GM18951 (cell line): Measurements from ENCODE around the gene DAP.

ENCODE experiments used
- POLR2A ChIP-seq: IDR thresholded peaks from 4 replicates; pipeline ENCODE4 v1.6.1; 2011; ENCODE audit warnings: mild to moderate bottlenecking; ENCODE audit not compliant: insufficient read length, insufficient read depth; ENCODE audit errors: extremely low read depth
- in situ Hi-C: fragments of 300-500 bp; cut with MboI; formaldehyde crosslinking; loops from one replicate; pipeline ENCODE4 v1.12.0; 2022; ENCODE audit warnings: low sequenced_read_pairs, mixed read lengths, inconsistent platforms; ENCODE audit not compliant: unreplicated experiment

DAP gene

GRCh38 chr5:10707198-10708142 is 53.6 kb downstream of the DAP start:
- no peak for TF ChIP-seq POLR2A

GRCh38 chr5:10706326-10706725 is 54.7 kb downstream of the DAP start:
- in situ Hi-C loops, result no loop called here
- no peak for TF ChIP-seq POLR2A

More at GRCh38 chr5:10707198-10708142, 53.6 kb downstream of the DAP start:
- in situ Hi-C loops, result no loop called here

DNA sequence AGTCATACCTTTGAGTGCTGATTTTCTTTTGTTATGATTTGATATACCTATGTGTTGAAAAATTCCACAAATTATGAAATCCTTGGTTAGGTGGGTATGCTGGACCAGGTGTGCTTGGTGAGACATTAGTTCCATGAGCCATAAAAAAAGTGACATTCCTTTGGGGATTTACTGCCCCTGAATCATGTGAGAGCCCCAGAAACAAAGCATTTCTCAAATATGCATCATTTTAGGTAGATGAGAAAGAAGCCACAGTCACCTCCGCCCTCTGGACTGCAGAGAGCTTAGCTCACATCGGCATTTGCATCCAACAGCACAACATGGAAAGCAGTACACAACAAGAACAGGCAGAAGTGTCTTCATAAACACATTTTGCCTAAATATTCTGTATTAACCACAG is 55.3 kb downstream of the DAP start:
- in situ Hi-C loops, result no loop called here
- no peak for TF ChIP-seq POLR2A

- in situ Hi-C loops, result no loop called here
Measured at GRCh38 chr5:10704949-10705621, 55.9 kb downstream of the DAP start.

GRCh38 chr5:10703676-10704075 is 57.4 kb downstream of the DAP start:
- in situ Hi-C loops, result no loop called here
- TF ChIP-seq POLR2A, result no peak

More at GRCh38 chr5:10704949-10705621, 55.9 kb downstream of the DAP start:
- no peak for TF ChIP-seq POLR2A

DNA sequence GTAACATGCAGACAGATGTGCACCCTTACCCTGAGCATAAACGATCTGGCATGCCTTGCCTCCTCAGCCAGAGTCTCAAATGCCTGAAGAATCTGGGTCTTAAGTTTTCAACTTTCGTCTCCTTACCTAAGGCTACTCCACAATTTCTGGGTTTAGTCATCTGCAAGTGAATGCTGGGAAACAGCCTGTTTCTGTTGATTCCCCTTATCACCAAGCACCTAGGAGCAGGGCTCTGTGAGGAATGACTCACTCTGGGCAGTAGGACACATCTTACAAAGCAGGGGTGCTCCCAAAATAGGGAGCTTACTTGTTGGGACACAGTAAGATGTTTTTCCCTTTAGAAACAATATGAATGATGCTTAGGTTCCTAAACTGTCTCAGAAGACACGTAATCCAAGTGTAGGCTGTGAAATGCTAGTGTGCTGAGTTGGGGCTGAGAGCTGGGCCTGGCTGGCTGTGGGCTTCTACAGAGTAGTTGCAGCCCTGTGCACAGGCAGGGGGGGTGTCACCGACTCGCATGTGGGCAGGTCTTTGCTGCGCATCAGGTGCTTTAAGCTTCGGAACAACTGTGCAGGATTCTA is 58.0 kb downstream of the DAP start:
- in situ Hi-C loops, result no loop called here
- TF ChIP-seq POLR2A, result no peak

DNA sequence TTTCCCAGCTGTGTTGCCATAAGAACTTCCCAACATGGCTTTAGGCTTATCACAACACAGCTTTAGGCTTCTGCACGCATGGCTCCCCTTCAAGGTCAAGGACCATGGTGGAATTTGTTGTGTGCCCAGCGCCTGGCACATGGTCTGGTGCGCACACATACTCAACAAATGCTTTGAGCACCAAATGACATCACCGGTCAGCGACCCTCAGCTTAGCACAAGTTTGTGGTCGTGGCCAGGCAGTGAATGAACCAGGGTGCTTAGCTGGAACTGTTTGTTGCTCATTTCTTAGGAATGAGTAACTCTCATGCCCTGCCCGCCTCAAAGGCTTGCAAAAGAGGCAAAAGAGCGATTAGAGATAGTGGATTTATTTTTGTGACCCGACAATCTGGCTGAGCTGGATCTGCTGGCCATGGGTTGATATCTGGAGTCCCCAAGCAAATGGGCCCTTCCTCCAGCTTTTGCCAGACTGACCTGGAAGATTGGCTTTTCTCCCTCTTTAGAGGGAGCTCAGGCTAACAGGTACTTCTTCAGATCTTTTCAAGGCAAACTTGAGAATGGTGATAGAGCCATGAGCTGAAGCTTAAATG is 58.9 kb downstream of the DAP start:
- no peak for TF ChIP-seq POLR2A
- in situ Hi-C loops, result no loop called here

GRCh38 chr5:10701567-10702039 is 59.4 kb downstream of the DAP start:
- in situ Hi-C loops, result no loop called here
- no peak for TF ChIP-seq POLR2A

DNA sequence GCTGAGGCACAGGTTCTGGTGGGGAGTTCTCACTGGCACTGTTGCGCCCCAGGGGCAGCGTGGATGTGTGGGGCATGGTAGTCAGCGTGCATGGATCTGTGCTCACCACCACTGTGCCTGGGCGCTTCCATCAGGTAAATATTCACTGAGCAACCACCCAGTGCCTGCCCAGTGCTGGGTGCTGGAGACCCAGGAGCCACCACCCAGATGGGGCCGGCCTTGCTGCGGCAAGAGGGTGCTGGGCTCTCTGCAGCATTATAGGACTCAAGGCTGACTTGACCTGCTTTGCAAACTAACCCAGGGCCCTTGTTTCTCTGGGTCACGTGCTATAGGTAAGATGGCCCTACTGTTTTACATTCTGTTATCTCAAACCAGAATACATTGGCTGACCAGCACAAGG is 60.5 kb downstream of the DAP start:
- no peak for TF ChIP-seq POLR2A
- in situ Hi-C loops, result no loop called here

- TF ChIP-seq POLR2A, result no peak
- in situ Hi-C loops, result loop anchor here (25.0 kb wide), 2 partner anchors 287 to 487 kb away; no protein-coding TSS in a partner anchor
Measured at GRCh38 chr5:10699987-10700386, 61.0 kb downstream of the DAP start.

DNA sequence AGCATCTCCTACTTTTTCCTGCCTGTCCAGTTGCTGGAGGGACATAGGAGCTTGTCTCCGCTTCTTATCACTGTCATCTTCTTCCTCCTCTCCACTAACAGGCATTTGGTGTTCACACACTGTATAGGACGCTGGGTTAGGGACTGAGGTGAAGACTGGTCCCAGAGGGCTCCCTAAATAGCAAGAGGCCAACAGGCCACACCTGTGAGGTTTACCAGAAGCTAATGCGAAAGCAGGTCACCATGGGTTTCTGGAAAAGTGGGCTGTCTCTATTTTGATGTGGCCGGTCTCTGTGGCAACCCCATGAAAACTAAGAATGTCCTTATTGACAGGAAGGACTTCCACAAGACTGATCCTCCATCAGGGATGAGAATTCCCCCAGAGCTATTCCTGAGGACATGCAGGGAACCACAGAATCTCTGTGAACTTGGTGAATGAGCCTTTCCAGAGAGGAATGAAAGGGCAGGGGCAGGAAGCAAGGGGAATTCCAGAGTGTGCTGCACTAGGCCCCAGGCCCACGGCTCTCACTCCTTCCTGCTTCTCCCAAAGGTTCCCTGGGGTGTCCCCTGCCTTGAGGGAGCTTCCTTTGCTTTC is 61.7 kb downstream of the DAP start:
- in situ Hi-C loops, result loop anchor here (25.0 kb wide), 2 partner anchors 288 to 488 kb away; no protein-coding TSS in a partner anchor
- no peak for TF ChIP-seq POLR2A

DNA sequence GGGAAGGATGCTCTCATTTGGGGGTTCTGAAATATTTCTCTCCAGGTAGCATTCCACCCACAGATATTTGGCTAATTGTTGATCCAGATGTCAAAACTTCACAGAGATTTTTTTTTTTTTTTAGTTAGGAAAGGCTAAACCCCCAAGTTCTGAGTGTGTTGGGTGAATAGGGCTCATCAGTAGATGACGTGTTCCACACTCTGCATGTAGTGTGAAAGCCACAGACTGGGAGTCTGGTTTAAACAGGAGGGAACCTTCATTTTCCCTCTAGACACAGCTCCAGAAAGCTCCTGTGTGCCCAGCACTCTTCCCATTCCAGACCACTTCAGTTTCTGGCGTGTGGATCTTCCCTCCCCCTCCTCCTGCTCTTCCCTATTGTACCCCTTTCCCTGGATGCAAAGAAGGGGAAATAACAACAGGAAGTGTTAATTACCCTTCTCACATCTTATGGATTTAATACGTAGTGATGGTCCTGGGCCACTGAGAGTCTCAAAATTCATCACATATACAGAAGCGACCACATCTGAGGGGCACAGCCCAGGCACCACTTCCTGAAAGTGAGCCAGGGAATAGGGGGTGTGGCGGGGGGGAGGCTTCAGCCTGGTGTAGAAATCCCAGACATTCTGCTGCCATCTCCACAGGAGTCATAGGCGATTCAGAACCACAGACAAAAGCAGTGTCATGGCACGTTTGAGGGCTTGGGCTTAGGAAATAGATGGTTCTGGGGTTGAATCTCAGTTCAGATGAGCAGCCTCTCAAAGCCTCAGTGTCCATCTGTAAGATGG is 65.1 kb downstream of the DAP start:
- no peak for TF ChIP-seq POLR2A
- in situ Hi-C loops, result loop anchor here (25.0 kb wide), 2 partner anchors 291 to 491 kb away; no protein-coding TSS in a partner anchor

DNA sequence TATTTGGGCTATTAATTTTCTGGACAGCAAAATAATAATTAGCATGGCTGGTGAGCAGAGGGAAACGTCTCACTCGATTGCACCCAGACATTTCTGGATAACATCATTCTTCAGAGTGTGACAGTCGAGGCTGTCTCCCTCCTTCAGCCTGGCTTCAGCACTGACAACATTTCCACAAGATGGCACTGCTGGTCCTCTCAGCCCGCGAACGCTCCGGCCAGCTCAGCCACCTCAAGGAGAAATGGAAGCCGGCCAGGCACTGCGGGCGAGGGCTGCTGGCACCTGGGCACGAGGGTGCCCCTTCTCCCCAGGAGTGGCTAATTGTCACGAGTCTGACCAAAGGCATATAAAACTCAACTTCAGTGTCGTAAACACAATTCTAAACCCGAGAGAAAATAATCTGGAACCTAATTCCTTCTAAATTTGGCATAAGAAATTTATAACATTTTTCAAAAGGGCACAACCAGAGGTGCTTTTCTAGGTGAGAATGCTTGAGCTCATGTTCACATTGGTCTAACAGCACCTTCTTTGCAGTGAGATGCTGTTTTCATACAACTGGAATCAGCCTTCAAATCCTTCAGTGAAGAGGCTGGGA is 65.9 kb downstream of the DAP start:
- no peak for TF ChIP-seq POLR2A

More for the DNA sequence above, 65.9 kb downstream of the DAP start:
- in situ Hi-C loops, result loop anchor here (25.0 kb wide), 2 partner anchors 292 to 492 kb away; no protein-coding TSS in a partner anchor
